Stimulated activated CD4-positive, alpha-beta T cell treated with anti-CD3 and anti-CD28 coated beads, Interleukin-15, amount 100 ng/mL, for 1 hour (primary cell): ENCODE results near the gene FKBP10.
"Not testable (repeated sequence)": the region's sequence is repeated elsewhere in the genome, so short reads cannot be mapped to it uniquely, and the experiment has no call there.

ENCODE experiments used
- DNase-seq, 2 donors: peaks; one replicate each; pipeline ENCODE4 v3.0.0-alpha.2; 2020; ENCODE audit warnings: low read depth in 1 of 2, low spot score in 1 of 2

FKBP10 gene

DNA sequence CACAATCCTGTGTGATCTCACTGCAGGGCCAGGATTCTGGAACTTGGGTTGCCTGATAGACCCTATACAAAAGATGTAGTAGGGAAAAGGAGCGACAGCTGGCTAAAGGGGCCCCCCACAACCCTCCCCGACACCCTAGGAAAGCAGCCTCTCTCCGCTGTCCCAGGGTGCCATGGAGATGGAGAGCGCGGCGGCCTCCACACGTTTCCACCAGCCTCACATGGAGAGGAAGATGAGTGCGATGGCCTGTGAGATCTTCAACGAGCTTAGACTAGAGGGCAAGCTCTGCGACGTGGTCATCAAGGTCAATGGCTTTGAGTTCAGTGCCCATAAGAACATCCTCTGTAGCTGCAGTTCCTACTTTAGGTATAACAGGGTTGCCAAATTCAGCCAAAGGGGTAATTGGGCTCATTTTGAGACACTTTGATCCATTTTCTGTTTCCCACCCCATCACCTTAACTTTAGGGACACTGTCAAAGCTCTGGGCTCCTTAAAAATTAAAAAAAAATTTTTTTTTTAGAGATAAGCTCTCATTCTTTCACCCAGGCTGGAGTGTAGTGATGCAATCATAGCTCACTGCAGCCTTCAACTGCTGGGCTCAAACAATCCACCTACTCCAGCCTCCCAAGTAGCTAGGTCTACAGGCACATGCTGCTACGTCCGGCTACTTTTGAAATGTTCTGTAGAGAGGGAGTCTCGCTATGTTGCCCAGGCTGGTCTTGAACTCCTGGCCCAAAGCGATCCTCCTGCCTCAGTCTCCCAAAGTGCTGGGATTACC, 25.1 kb downstream of the FKBP10 start, which contains the start of gene KLHL10:
Gene KLHL10, plus strand, starts transcription at position 65 of the 778 bp plus-strand sequence. Its CDS starts 108 bp downstream, at position 173.
- no peak for DNase-seq

DNA sequence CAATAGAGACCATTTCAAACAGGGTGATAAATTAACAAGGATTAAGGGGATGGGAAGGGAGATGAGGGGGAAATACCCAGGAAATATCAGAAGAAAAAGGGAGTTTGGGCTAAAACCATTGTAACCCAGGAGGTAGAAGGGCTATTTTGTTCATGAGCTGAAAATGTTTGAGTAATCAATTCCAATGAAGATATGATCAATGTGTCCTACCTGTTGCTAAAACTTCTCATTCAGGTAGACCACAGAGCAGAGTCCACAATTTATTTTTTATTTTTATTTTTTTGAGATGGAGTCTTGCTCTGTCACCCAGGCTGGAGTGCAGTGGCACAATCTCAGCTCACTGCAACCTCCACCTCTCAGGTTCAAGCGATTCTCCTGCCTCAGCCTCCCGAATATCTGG, 26.6 kb downstream of the FKBP10 start:
- DNase-seq: not testable (repeated sequence)

DNA sequence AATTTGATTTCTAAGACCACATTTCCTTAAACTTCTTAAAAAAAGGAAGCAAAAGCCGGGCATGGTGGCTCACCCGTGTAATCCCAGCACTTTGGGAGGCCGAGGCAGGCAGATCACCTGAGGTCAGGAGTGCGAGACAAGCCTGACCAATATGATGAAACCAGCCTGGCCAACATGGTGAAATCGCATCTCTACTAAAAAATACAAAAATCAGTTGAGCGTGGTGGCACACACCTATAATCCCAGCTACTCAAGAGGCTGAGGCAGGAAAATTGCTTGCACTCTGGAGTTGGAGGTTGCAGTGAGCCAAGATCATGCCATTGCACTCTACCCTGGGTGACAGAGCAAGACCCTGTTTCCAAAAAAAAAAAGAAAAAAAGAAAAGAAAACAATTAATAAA, 28.0 kb downstream of the FKBP10 start:
- not testable (repeated sequence) for DNase-seq

DNA sequence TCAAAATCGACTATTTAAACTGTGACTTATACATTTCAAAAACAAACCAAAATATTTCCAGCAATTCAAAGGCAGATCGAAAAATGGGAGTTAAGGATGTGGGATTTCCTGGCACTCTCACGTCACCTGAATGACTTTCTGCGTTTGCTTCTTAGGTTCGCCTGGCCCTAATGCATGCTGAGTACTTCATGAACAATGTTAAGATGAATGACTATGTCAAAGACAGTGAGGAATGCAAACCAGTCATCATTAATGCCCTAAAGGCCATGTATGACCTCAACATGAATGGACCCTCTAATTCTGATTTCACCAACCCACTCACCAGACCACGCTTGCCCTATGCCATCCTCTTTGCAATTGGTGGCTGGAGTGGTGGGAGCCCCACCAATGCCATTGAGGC, 32.2 kb downstream of the FKBP10 start:
- DNase-seq: no peak

DNA sequence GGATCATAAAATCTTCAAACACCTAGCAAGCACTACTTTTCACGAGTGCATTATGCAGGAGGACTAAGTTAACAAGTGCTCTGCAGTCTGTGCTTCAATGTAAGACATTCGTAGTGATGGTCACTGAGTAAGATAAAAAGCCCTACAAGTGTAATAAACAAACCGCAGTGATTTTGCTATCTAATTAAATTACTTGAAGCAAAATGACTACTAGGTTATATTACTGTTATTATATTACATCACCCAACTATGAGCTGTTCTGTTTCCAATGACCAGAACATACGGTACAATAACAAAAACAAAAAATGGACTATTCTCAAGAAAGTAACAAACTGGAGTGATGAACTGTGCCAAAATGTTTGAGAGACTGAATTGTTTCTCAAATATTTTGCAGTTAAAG, 36.0 kb downstream of the FKBP10 start:
- DNase-seq: no peak

DNA sequence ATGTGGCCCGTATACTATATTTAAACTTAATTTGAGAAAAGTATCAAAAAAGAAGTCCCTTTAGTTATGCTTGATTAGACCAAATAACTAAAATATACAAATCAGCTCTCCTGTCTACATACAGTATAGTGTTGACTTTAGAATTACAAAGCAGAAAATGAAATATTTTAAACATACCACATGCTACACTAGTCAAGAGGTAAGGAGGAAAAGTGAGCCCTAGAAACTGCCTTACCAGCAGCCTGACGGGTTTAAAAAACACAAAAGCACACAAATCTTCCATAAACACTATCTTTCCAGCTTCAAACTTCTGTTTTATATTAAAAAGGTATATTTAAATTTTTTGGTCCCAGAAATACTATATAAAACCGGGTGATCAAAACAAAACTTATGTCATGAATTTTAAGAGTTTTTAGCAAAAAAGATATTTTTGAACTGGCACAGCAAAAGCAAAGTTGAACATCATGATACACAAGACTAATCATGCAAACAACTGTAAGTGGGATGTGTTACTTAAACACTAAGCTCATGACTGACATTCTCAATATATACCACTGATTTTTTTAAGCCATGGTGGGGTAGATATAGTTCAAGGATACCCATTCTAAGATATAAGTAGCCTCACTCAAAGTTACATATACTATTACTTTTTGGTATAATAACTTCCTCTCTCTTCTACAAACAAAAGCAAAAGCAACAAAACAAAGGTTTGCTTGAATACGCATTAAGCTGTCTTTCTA, 36.6 kb downstream of the FKBP10 start:
- no peak for DNase-seq

DNA sequence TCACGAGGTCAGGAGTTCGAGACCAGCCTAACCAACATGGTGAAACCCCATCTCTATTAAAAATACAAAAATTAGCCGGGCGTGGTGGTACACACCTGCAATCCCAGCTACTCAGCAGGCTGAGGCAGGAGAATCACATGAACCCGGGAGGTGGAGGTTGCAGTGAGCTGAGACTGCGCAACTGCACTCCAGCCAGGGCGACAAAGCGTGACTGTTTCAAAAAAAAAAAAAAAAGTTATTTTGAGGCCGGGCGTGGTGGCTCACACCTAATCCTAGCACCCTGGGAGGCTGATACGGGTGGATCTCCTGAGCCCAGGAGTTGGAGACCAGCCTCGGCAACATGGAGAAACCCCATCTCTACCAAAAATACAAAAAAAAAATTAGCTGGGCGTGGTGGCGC, 38.6 kb downstream of the FKBP10 start:
- DNase-seq: not testable (repeated sequence)

DNA sequence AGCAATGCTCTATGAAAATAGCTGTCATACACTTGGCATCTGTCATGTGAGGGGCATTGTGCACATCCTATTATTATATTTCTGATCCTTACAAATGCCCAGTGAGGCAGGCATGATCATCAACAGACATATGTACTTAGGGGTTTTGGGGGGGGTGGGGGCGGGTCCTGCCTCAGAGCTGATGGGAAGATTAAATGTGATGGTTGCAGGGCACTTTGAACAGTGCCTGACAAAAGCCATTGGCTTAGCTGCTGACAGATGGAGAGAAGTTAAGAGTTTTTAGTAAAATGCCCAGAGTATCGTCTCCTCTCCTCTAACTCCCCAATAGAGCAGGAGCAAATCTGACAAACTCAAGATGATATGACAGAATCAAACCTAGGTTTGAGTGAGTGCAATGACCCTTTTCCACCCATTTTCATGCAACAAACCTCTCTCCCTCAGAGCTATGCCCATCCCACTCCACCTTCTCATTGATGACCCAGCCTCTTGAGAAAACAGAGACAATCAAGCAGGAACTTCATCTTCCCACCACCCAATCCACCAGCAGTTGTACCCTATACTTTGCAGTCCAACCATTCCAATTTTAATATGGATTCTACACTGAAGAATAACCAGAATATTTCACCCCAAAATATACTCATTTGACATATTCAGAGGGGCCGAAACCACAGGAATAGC, 47.6 kb downstream of the FKBP10 start:
- no peak for DNase-seq

DNA sequence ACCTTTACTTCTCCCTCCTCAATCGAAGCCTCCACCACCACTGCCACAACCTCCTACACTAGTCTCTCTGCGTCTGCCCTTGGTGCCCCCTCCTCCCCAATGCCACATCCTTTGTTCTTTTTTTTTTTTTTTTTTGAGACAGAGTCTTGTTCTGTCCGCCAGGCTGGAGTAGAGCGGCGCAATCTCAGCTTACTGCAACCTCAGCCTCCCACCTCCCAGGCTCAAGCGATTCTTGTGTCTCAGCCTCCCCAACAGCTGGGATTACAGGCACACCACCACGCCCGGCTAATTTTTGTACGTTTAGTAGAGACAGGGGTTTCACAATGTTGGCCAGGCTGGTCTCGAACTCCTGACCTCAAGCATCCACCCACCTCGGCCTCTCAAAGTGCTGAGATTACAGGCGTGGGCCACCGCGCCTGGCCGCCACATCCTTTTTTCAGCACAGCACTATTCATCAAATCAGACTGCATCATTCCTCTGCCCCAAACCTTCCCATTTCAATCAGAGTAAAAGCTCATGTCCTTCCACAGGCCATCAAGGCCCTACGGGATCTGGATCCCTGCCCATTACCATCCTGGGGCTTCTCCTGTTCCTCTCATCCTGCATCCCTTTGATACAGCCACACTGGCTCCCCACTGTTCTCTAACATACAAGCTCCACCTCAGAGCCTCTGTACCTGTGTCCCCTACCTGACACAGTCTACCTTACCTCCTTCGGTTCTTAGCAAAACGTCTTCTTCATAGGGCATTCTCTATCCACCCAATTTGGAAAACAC, 50.5 kb downstream of the FKBP10 start:
- peak in 1 of 2 donors; percentile 1 for DNase-seq

DNA sequence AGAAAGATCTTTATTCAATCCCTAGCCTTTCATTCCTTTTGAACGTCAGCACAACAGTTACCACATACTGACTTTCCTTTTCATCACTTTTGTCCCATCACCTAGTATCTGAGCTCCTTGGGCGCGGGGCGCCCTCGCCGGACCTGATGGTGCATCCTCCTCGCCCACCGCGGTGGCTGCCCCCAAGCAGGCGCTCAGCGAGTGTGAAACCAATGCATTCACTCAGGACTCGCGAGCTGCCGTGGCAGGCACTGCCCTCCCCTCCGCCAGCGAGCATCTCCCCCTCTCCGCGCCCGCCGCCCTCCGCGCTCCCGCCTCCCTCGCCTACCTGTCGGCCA, 51.7 kb downstream of the FKBP10 start:
- no peak for DNase-seq

DNA sequence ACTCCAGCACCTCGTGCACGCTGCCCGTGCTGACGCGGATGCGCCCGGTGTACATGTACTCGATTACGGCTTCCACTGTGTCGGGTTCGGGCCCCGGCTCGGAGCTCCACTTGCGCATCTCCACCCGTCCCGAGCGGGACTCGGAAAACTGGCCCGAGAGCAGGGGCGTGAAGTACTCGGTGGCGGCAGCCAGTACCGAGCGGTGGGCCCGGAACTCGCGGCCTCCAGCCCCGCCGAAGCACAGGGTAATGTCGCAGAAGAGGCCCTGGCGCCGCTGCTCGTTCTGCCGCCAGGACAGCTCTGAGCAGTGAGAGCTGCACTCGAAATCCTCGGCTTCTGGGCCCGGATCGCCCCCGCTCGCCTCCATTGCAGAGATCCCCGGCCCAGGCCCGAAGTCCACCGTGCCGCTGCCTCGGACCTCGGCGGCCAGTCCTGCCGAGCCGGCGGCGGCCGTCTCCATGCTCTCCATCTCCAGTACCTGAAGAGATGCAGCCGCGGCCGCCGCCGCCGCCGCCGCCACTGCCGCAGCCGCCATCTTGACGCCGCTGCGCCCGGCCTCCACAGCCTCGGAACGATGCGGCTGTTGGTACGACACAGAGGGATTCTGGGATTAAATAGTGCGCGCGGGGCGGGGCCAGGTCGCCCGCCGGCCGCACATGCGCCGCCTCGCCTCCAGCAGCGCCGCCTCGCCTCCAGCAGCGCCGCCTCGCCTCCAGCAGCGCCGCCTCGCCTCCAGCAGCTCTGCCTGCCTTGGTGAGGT, 52.2 kb downstream of the FKBP10 start, which contains the start of gene KLHL11:
Gene KLHL11, minus strand, starts transcription at position 588 of the 760 bp plus-strand sequence. Its CDS starts 53 bp downstream, at position 535.
- peak; percentile 74 to 81 for DNase-seq

DNA sequence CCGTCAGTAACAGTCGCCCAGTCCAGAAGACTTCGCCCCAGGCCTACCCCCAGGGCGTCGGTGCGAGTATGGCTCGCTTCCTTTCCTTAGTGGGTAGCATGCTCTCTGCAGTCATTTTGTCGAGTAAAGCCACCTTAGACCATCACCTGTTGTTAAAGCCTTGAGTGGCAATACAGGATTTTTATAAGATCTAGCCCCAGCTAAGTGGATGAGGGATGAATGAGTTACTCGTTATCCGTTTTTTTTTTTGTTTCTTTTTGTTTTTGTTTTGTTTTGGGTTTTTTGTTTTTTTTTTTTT, 52.7 kb downstream of the FKBP10 start:
- no peak for DNase-seq

DNA sequence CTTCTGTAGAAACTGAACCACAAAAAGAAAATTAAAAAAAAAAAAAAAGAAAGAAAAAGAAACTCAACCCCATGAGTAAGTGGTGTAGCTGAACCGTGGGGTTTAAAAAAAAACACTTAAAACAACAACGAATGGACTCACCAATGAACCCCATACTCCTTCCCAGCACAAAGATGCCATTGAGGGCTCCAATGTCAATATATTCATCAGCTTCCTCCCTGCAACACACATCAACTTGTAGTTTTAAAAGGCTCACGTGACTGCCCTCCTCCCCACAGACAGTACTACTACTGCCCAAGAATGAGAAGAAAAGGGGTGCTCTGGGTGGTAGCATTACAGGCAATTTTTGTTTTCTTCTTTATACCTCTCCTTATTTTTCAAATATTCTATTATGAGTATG, 55.8 kb downstream of the FKBP10 start:
- DNase-seq: no peak

DNA sequence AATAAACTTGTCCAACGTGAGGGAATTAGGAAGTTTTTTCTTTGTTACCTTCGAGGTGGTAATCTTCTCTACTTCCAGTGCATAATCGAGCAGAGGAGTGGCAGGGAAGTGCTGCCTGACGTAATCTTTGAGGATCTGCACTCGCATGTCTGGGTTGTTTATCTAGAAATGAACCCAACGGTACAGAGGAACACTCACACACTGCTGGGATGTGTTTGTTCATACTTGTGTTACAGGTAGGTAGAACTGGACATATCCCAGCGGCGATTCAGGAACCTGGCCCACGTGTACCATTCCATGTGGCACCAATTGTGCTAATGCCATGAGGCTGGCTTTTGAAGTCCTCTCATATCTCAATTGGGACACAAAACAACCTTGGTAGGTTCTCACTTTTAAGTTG, 56.6 kb downstream of the FKBP10 start:
- DNase-seq: no peak

DNA sequence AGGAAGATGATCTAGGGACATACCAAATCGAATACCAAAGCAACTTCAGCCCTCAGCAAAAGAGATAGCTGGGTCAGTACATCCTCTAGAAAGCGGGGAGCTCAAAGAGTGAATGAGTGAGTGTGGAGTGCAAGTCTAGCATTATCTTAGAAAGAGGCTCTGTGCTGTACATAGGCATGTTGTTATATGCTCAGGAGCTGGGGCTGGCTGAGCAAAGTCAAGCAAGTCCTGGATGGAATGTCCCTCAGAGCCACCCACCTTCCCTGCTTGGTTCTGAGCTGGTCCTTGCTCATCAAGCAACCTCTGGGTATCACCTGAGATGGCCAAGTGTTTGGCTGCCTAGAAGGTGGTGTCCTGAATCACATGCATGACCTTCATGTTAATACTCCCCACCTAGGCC, 57.3 kb downstream of the FKBP10 start:
- DNase-seq: no peak

DNA sequence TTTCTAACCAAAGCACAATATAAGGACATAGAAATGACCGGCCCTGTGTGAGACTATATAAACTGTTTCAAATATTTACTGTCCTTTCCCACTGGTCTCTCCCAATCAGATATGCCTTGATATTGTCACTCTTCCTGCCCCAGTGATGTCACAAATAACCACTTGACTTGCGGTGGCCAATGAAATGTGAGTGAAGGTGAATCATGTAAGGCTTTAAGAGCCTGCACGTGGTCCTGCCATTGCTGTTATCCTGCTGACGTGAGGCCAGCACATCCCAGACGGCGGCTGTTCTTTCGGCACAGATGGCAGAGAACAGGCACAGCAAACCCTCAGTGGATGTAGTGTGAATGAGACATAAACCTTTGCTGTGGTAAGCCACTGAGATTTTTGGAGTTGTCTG, 57.8 kb downstream of the FKBP10 start:
- DNase-seq: no peak

DNA sequence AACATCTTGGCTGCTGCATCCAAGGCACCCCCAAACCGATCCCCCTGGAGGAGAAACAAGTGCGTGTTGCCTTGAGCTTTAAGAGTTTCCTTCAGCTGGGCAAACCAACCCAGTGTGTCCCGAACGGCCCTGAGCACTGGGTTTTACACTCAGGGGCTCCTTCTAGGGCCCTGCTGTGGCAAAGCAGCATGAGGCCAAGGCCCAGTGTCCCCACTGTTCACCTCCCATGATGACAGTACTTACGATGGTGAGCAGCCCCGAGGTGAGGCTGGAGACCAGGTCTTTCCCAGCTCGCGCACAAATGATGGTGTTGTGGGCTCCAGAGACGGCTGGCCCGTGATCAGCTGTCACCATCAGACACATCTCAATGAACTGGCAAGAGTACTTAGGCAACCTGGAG, 59.0 kb downstream of the FKBP10 start:
- no peak for DNase-seq
